Thyroid gland (tissue), 4 donors: ENCODE measurements around the gene LRMDA. TPM values are rescaled to one million over a fixed set of nuclear protein-coding genes. Genes with fewer than 3 reads are reported as not detected.

Experiments used
- DNase-seq, 2 donors: peaks; one replicate each; pipeline ENCODE4 v3.0.0-alpha.2; 2019
- H3K27ac ChIP-seq, 3 donors: fragments of 200-600 bp; sonication (generic); 1 replicate in 2 of 3; 2 replicates in 1 of 3; pipeline ENCODE4 v1.5.1; 2016 to 2019; ENCODE audit warnings: mild to moderate bottlenecking in 1 of 3, moderate library complexity in 1 of 3
- H3K27me3 ChIP-seq: fragments of 200-600 bp; sonication (generic); one replicate; pipeline ENCODE4 v1.5.1; 2019
- H3K36me3 ChIP-seq, 2 donors: fragments of 200-600 bp; sonication (generic); one replicate each; pipeline ENCODE4 v1.5.1; 2016 to 2019
- H3K4me1 ChIP-seq, 2 donors: fragments of 200-600 bp; sonication (generic); one replicate each; pipeline ENCODE4 v1.5.1; 2017 to 2019
- H3K4me3 ChIP-seq, 3 donors: fragments of 200-600 bp; sonication (generic); replicated peaks in 1 of 3; 1 replicate in 2 of 3; 2 replicates in 1 of 3; pipeline ENCODE4 v1.5.1; 2016; ENCODE audit warnings: mild to moderate bottlenecking in 1 of 3
- H3K9me3 ChIP-seq: fragments of 200-600 bp; sonication (generic); one replicate; pipeline ENCODE4 v1.5.1; 2017
- CTCF ChIP-seq, 6 experiments: fragments of 200-600 bp in 3 of 6; fragments of 450-650 bp in 3 of 6; sonication (generic) in 3 of 6; IDR thresholded peaks; one replicate each; pipeline ENCODE4 v1.5.1; 2016 to 2019; ENCODE audit warnings: antibody characterized with exemption in 6 of 6, mild to moderate bottlenecking in 2 of 6, inconsistent platforms in 1 of 6, moderate library complexity in 1 of 6
- POLR2A ChIP-seq, 2 donors: fragments of 450-650 bp; IDR thresholded peaks; one replicate each; pipeline ENCODE4 v1.6.1; 2017; ENCODE audit warnings: antibody characterized with exemption in 2 of 2, mild to moderate bottlenecking in 2 of 2, moderate library complexity in 1 of 2
- WGBS, 2 donors: methylation state at CpG; one replicate each; pipeline ENCODE4 v1.1.5; 2017; 5-methylcytosine and 5-hydroxymethylcytosine counted together
- intact Hi-C: fragments of 100-400 bp; cut with DNase I; formaldehyde crosslinking; loops from one replicate; pipeline ENCODE4 v1.15.1; 2023
- total RNA-seq, 4 donors: library from RNA; depleted of rRNA; stranded (reverse); fragments of >200 nt; gene quantifications; one replicate each; pipeline ENCODE4 v1.2.3, GENCODE V29; 2016

Gene LRMDA
- total RNA-seq, 4 donors from 2014 or later: 16.5 to 31.7 (median 23.2) TPM

- intact Hi-C loops: no loop called here
- WGBS, 2 donors: 50 to 61% methylated on average over 5 of the region's 5 CpGs
Measured at GRCh38 chr10:75606203-75606779, 174.9 kb downstream of the LRMDA start.

GRCh38 chr10:75607576-75607975 is 176.2 kb downstream of the LRMDA start:
- DNase-seq: peak; percentile 41 to 46
- H3K4me1 ChIP-seq: peaks cover 53 to 68% of the 10 kb centered on the region in 2 donors
- H3K27me3 ChIP-seq: no peaks in the 10 kb centered on the region
- H3K36me3 ChIP-seq: no peaks in the 10 kb centered on the region
- TF ChIP-seq CTCF (IDR thresholded peaks at IDR 0.05) (no peak), POLR2A (IDR thresholded peaks at IDR 0.05) (no peak)
- intact Hi-C loops: no loop called here
- H3K27ac ChIP-seq: peak overlapping the region; percentile 69 to 85 (median 80)
- H3K4me3 ChIP-seq: no peak overlapping the region
- no peaks in the 10 kb centered on the region for H3K9me3 ChIP-seq

More at GRCh38 chr10:75606203-75606779, 174.9 kb downstream of the LRMDA start:
- no peak overlapping the region for H3K4me3 ChIP-seq
- TF ChIP-seq CTCF (IDR thresholded peaks at IDR 0.05) (no peak), POLR2A (IDR thresholded peaks at IDR 0.05) (no peak)
- H3K4me1 ChIP-seq: peaks cover 50 to 63% of the 10 kb centered on the region in 2 donors
- no peaks in the 10 kb centered on the region for H3K36me3 ChIP-seq
- no peaks in the 10 kb centered on the region for H3K9me3 ChIP-seq
- H3K27ac ChIP-seq: peak overlapping the region; percentile 69 to 85 (median 80)
- no peak for DNase-seq
- no peaks in the 10 kb centered on the region for H3K27me3 ChIP-seq

GRCh38 chr10:75610183-75610582 is 178.8 kb downstream of the LRMDA start:
- intact Hi-C loops: no loop called here
- Histone ChIP-seq H3K9me3 (no peaks in the 10 kb centered on the region), H3K36me3 (no peaks in the 10 kb centered on the region), H3K27ac (no peak overlapping the region), H3K27me3 (no peaks in the 10 kb centered on the region), H3K4me3 (no peak overlapping the region), H3K4me1 (peaks cover 54 to 70% of the 10 kb centered on the region in 2 donors)
- TF ChIP-seq CTCF (IDR thresholded peaks at IDR 0.05) (no peak), POLR2A (IDR thresholded peaks at IDR 0.05) (no peak)
- 0 to 90% methylated on average over 1 of the region's 1 CpG for WGBS, 2 donors
- no peak for DNase-seq

GRCh38 chr10:75611172-75611992 is 180.0 kb downstream of the LRMDA start:
- H3K4me3 ChIP-seq: no peak overlapping the region
- no peaks in the 10 kb centered on the region for H3K27me3 ChIP-seq
- 96 to 98% methylated on average over 7 of the region's 7 CpGs for WGBS, 2 donors
- H3K9me3 ChIP-seq: no peaks in the 10 kb centered on the region
- TF ChIP-seq CTCF (IDR thresholded peaks at IDR 0.05) (no peak), POLR2A (IDR thresholded peaks at IDR 0.05) (no peak)
- peaks cover 42 to 58% of the 10 kb centered on the region in 2 donors for H3K4me1 ChIP-seq
- intact Hi-C loops: no loop called here
- DNase-seq: no peak
- peak overlapping the region in 2 of 3 donors; percentile 42 to 43 for H3K27ac ChIP-seq
- H3K36me3 ChIP-seq: no peaks in the 10 kb centered on the region

- H3K4me3 ChIP-seq: no peak overlapping the region
- H3K27me3 ChIP-seq: no peaks in the 10 kb centered on the region
- DNase-seq: peak in 1 of 2 donors; percentile 26
- H3K9me3 ChIP-seq: no peaks in the 10 kb centered on the region
- H3K36me3 ChIP-seq: no peaks in the 10 kb centered on the region
- no peak for TF ChIP-seq POLR2A (IDR thresholded peaks at IDR 0.05)
- TF ChIP-seq CTCF (IDR thresholded peaks at IDR 0.05): no peak
- intact Hi-C loops: no loop called here
- peaks cover 36 to 54% of the 10 kb centered on the region in 2 donors for H3K4me1 ChIP-seq
- 45 to 52% methylated on average over 3 of the region's 3 CpGs for WGBS, 2 donors
- peak overlapping the region in 2 of 3 donors; percentile 42 to 43 for H3K27ac ChIP-seq
Measured at GRCh38 chr10:75611993-75612372, 180.6 kb downstream of the LRMDA start.
